HG02763 (cell line): ENCODE results near the gene LRRC26.
"Not testable (repeated sequence)": the region's sequence is repeated elsewhere in the genome, so short reads cannot be mapped to it uniquely, and the experiment has no call there.

Experiments used
- ATAC-seq: cut with Tn5 transposase; IDR thresholded peaks from one replicate; pipeline ENCODE4 v1.9.1; 2021; ENCODE audit warnings: mild to moderate bottlenecking, moderate library complexity; ENCODE audit not compliant: unreplicated experiment

Gene LRRC26

GRCh38 chr9:137139468-137140150 is 30.2 kb downstream of the LRRC26 start:
- ATAC-seq: no peak

- no peak for ATAC-seq
Observed at GRCh38 chr9:137138722-137139467, 31.0 kb downstream of the LRRC26 start, which contains the start of gene GRIN1. Gene GRIN1, plus strand, starts transcription at chr9:137139154. Its CDS starts 333 bp downstream, at chr9:137139487.

GRCh38 chr9:137138058-137138721 is 31.7 kb downstream of the LRRC26 start:
- no peak for ATAC-seq

GRCh38 chr9:137136881-137137607 is 32.8 kb downstream of the LRRC26 start:
- no peak for ATAC-seq

- ATAC-seq: no peak
Observed at GRCh38 chr9:137136261-137136880, 33.5 kb downstream of the LRRC26 start.

GRCh38 chr9:137135154-137135553 is 34.7 kb downstream of the LRRC26 start:
- ATAC-seq: not testable (repeated sequence)

GRCh38 chr9:137134191-137134590 is 35.7 kb downstream of the LRRC26 start:
- ATAC-seq: no peak

GRCh38 chr9:137130176-137130755 is 39.6 kb downstream of the LRRC26 start:
- peak; percentile 18 for ATAC-seq

- peak; percentile 81 for ATAC-seq
Observed at GRCh38 chr9:137129456-137130175, 40.2 kb downstream of the LRRC26 start.

GRCh38 chr9:137128862-137129455 is 40.9 kb downstream of the LRRC26 start:
- no peak for ATAC-seq

- no peak for ATAC-seq
Observed at GRCh38 chr9:137128158-137128861, 41.5 kb downstream of the LRRC26 start.

- ATAC-seq: no peak
Observed at GRCh38 chr9:137127301-137128157, 42.3 kb downstream of the LRRC26 start.

- no peak for ATAC-seq
Observed at GRCh38 chr9:137126786-137127185, 43.1 kb downstream of the LRRC26 start.

GRCh38 chr9:137123952-137124462 is 45.8 kb downstream of the LRRC26 start:
- not testable (repeated sequence) for ATAC-seq

- no peak for ATAC-seq
Observed at GRCh38 chr9:137123468-137123837, 46.4 kb downstream of the LRRC26 start.

GRCh38 chr9:137122796-137123467 is 46.9 kb downstream of the LRRC26 start:
- ATAC-seq: not testable (repeated sequence)
